GM19240 (cell line): ENCODE measurements around the gene PRRG4.
"Not testable (repeated sequence)": the region's sequence is repeated elsewhere in the genome, so short reads cannot be mapped to it uniquely, and the experiment has no call there.

Experiments
- DNase-seq: peaks from one replicate; pipeline ENCODE4 v3.0.0; 2011; ENCODE audit warnings: low spot score; ENCODE audit not compliant: insufficient read length

The PRRG4 gene

GRCh38 chr11:32884770-32885384 is 55.1 kb downstream of the PRRG4 start:
- no peak for DNase-seq

- DNase-seq = no peak
These were observed 55.8 kb downstream of the PRRG4 start for GRCh38 chr11:32885556-32885955.

- DNase-seq = no peak
These were observed 56.5 kb downstream of the PRRG4 start for GRCh38 chr11:32886180-32886579.

- not testable (repeated sequence) for DNase-seq
These were observed 58.1 kb downstream of the PRRG4 start for GRCh38 chr11:32887707-32888383.

GRCh38 chr11:32888384-32888710 is 58.6 kb downstream of the PRRG4 start:
- not testable (repeated sequence) for DNase-seq

GRCh38 chr11:32888805-32889204 is 59.1 kb downstream of the PRRG4 start:
- DNase-seq = no peak

- no peak for DNase-seq
These were observed 61.3 kb downstream of the PRRG4 start for GRCh38 chr11:32890843-32891656.

GRCh38 chr11:32891657-32892354 is 62.1 kb downstream of the PRRG4 start:
- peak; percentile 8 for DNase-seq

- DNase-seq = peak; percentile 76
These were observed 62.8 kb downstream of the PRRG4 start, which contains the start of gene QSER1 for GRCh38 chr11:32892355-32893092. Gene QSER1, plus strand, starts transcription at chr11:32892811. Its CDS starts 315 bp downstream, at chr11:32893126.

GRCh38 chr11:32893093-32893342 is 63.3 kb downstream of the PRRG4 start:
- no peak for DNase-seq

- DNase-seq = peak; percentile 29
These were observed 63.8 kb downstream of the PRRG4 start for GRCh38 chr11:32893343-32894148.

- DNase-seq = peak; percentile 10
These were observed 64.6 kb downstream of the PRRG4 start for GRCh38 chr11:32894149-32894827.

GRCh38 chr11:32894921-32895320 is 65.2 kb downstream of the PRRG4 start:
- no peak for DNase-seq

- DNase-seq = no peak
These were observed 65.7 kb downstream of the PRRG4 start for GRCh38 chr11:32895471-32895870.

- no peak for DNase-seq
These were observed 67.4 kb downstream of the PRRG4 start for GRCh38 chr11:32897103-32897502.

GRCh38 chr11:32899438-32899837 is 69.7 kb downstream of the PRRG4 start:
- no peak for DNase-seq

GRCh38 chr11:32902089-32902665 is 72.5 kb downstream of the PRRG4 start:
- no peak for DNase-seq

- DNase-seq = no peak
These were observed 75.4 kb downstream of the PRRG4 start for GRCh38 chr11:32905028-32905667.
